Activated B cell treated with CpG ODN at 0.5 μM for 24 hours (primary cell): Measurements from ENCODE around the gene EXOC3. TPM values are rescaled to one million over a fixed set of nuclear protein-coding genes. Genes with fewer than 3 reads are reported as not detected.
A peak's percentile ranks its signal among the peaks of the same experiment; 100 is the strongest.

Experiments used
- ATAC-seq: fragments of 200-7000 bp; cut with Tn5 transposase; one replicate; pipeline ENCODE4 v1.10.0; 2021; ENCODE audit warnings: low read depth, mild to moderate bottlenecking, moderate library complexity
- CTCF ChIA-PET: fragments of 350-600 bp; sonication (Branson Sonifier 250); formaldehyde crosslinking; loops from one replicate; lab custom pipeline; 2021; ENCODE audit warnings: antibody characterized with exemption; lab: Charles Lee
- POLR2A ChIA-PET: fragments of 350-600 bp; sonication (Branson Sonifier 250); formaldehyde crosslinking; loops from one replicate; lab custom pipeline; 2021; ENCODE audit warnings: antibody characterized with exemption; lab: Charles Lee
- DNase-seq: peaks from one replicate; pipeline ENCODE4 v3.0.0; 2022
- H3K27ac Mint-ChIP-seq: one replicate; pipeline ENCODE4 v1.8.0; 2020; ENCODE audit warnings: mixed read lengths
- H3K27me3 Mint-ChIP-seq: one replicate; pipeline ENCODE4 v1.8.0; 2021; ENCODE audit warnings: mixed read lengths
- H3K36me3 Mint-ChIP-seq: one replicate; pipeline ENCODE4 v1.8.0; 2021; ENCODE audit warnings: low read depth, mixed read lengths
- H3K4me1 Mint-ChIP-seq: one replicate; pipeline ENCODE4 v1.8.0; 2021; ENCODE audit warnings: mixed read lengths
- H3K4me3 Mint-ChIP-seq: one replicate; pipeline ENCODE4 v1.8.0; 2020; ENCODE audit warnings: mild to moderate bottlenecking, mixed read lengths
- H3K9me3 Mint-ChIP-seq: one replicate; pipeline ENCODE4 v1.8.0; 2020; ENCODE audit warnings: mixed read lengths
- intact Hi-C: fragments of 100-400 bp; cut with micrococcal nuclease; formaldehyde crosslinking; loops from one replicate; pipeline ENCODE4 v1.15.1; 2024
- total RNA-seq: library from RNA; stranded (reverse); gene quantifications from 2 replicates; pipeline ENCODE4 v1.2.3, GENCODE V29; 2022
- TF ChIP-seq, protein P1 (sequence below): fragments of 200-600 bp; IDR thresholded peaks from one replicate; pipeline ENCODE4 v1.8.0; 2022; ENCODE audit warnings: antibody characterized with exemption, mild to moderate bottlenecking

The EXOC3 gene
- total RNA-seq, 1 donor from 2014 or later, result 79.6 TPM

GRCh38 chr5:441996-442334 is 1.0 kb upstream of the EXOC3 start:
- ChIA-PET CTCF (no interaction called here), POLR2A (interaction anchor here (0.6 to 1.4 kb wide), 2 partner anchors 32 to 228 kb away, joined by 3 to 6 read pairs; no protein-coding TSS in a partner anchor)
- no peak for DNase-seq

DNA sequence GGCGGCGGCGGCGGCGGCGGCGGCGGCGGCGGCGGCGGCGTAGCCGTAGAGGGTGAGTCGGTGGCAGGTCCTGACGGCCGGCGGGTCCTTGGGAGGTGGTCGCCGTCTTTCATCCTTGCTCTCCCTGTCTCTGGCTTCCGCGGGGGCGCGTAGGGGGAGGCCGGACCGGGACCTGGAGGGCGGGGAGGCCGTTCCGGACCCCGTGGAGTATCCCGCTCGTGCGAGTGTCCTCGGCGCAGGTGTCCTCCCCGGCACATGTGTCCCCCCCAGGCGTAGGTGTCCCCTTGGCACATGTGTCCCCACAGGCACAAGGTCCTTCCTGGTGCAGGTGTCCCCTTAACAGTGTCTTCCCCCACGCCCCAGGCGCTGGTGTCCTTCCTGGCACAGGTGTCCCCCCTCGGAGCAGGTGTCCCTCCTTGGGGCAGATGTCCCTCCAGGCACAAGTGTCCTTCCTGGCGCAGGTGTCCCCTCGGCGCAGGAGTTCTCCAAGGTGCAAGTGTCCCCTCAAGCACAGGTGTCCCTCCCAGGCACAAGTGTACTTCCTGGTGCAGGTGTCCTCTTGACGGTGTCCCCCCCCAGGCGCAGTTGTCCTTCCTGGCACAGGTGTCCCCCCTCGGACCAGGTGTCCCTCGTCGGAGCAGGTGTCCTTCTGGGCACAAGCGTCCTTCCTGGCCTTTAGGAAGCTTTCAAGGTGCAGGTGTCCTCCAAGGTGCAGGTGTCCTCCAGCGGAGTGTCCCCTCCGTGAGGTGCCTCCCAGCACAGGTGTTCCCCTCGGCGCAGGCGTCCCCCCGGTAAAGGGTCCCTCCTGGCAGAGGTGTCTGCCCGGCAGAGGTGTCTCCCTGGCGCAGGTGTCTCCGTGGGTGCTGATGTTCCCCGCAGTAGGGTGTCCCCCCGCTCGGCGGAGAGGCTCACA is 519 bp downstream of the EXOC3 start:
- intact Hi-C loops, result loop anchor here (1.0 to 5.0 kb wide), 4 partner anchors 19 to 226 kb away; partner anchors contain the start of genes CCDC127, CEP72, PDCD6 and SDHA
- TF ChIP-seq, protein P1, sequence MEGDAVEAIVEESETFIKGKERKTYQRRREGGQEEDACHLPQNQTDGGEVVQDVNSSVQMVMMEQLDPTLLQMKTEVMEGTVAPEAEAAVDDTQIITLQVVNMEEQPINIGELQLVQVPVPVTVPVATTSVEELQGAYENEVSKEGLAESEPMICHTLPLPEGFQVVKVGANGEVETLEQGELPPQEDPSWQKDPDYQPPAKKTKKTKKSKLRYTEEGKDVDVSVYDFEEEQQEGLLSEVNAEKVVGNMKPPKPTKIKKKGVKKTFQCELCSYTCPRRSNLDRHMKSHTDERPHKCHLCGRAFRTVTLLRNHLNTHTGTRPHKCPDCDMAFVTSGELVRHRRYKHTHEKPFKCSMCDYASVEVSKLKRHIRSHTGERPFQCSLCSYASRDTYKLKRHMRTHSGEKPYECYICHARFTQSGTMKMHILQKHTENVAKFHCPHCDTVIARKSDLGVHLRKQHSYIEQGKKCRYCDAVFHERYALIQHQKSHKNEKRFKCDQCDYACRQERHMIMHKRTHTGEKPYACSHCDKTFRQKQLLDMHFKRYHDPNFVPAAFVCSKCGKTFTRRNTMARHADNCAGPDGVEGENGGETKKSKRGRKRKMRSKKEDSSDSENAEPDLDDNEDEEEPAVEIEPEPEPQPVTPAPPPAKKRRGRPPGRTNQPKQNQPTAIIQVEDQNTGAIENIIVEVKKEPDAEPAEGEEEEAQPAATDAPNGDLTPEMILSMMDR, result no peak
- POLR2A ChIA-PET, result interaction anchor here (1.0 kb wide), 2 partner anchors 29 to 172 kb away, joined by 3 to 4 read pairs; partner anchors contain the start of gene PDCD6

More at GRCh38 chr5:441996-442334, 1.0 kb upstream of the EXOC3 start:
- Mint-ChIP-seq H3K27me3 (no peaks in the 10 kb centered on the region), H3K36me3 (peaks cover 20% of the 10 kb centered on the region), H3K4me1 (peaks cover 36% of the 10 kb centered on the region), H3K27ac (peak overlapping the region; percentile 59), H3K4me3 (peak overlapping the region; percentile 94), H3K9me3 (no peaks in the 10 kb centered on the region)
- intact Hi-C loops, result loop anchor here (2.0 to 5.0 kb wide), 3 partner anchors 17 to 225 kb away; partner anchors contain the start of genes CCDC127, CEP72 and SDHA
- TF ChIP-seq, protein P1, result no peak
- no peak for ATAC-seq

GRCh38 chr5:444226-444625 is 1.2 kb downstream of the EXOC3 start:
- TF ChIP-seq, protein P1, result no peak
- peaks cover 36% of the 10 kb centered on the region for H3K4me1 Mint-ChIP-seq
- H3K36me3 Mint-ChIP-seq, result peaks cover 41% of the 10 kb centered on the region
- H3K9me3 Mint-ChIP-seq, result no peaks in the 10 kb centered on the region
- POLR2A ChIA-PET, result interaction anchor here (0.7 kb wide), 1 partner anchor 22 kb away, joined by 3 read pairs; no protein-coding TSS in a partner anchor
- H3K27ac Mint-ChIP-seq, result peak overlapping the region; percentile 78
- CTCF ChIA-PET, result no interaction called here
- H3K27me3 Mint-ChIP-seq, result no peaks in the 10 kb centered on the region
- ATAC-seq (no peak), DNase-seq (peak; percentile 12)
- intact Hi-C loops, result loop anchor here (5.0 kb wide), 1 partner anchor 227 kb away; the partner anchor contains the start of genes CCDC127 and SDHA
- peak overlapping the region; percentile 94 for H3K4me3 Mint-ChIP-seq

More for the DNA sequence above, 519 bp downstream of the EXOC3 start:
- CTCF ChIA-PET, result no interaction called here
- Mint-ChIP-seq H3K36me3 (peaks cover 34% of the 10 kb centered on the region), H3K27ac (peak overlapping the region; percentile 78), H3K9me3 (no peaks in the 10 kb centered on the region), H3K4me1 (peaks cover 36% of the 10 kb centered on the region), H3K4me3 (peak overlapping the region; percentile 94), H3K27me3 (no peaks in the 10 kb centered on the region)
- ATAC-seq, result peak; percentile 10
- peak; percentile 18 for DNase-seq

DNA sequence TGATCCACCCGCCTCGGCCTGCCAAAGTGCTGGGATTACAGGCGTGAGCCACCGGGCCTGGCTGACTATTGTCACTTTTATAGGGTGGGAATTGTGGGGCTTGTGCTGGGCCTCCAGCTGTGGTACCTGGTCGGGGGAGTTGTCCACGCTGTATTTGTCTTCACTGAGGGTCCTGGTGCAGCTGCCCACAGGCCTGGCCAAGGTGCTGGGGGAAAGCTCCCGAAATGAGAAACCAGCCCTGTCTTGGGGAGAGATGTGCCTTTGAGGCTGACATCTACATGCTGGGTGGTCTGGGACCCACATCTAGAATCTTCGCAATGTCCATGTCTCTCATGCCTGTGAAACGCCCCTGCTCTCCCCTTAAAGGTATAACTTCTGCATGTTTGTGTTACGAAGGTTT is 2.6 kb downstream of the EXOC3 start:
- DNase-seq, result peak; percentile 12
- TF ChIP-seq, protein P1, result no peak
- Mint-ChIP-seq H3K36me3 (peaks cover 55% of the 10 kb centered on the region), H3K4me1 (peaks cover 34% of the 10 kb centered on the region), H3K4me3 (no peak overlapping the region), H3K9me3 (no peaks in the 10 kb centered on the region), H3K27me3 (no peaks in the 10 kb centered on the region), H3K27ac (no peak overlapping the region)
- CTCF ChIA-PET, result interaction anchor here (1.1 to 1.9 kb wide), 3 partner anchors 17 to 457 kb away, joined by 3 to 12 read pairs (median 4); no protein-coding TSS in a partner anchor
- ATAC-seq, result no peak
- POLR2A ChIA-PET, result no interaction called here
- intact Hi-C loops, result loop anchor here (5.0 kb wide), 2 partner anchors 97 to 227 kb away; no protein-coding TSS in a partner anchor
